Left ventricle myocardium inferior (tissue), 1 donor: ENCODE measurements around the gene PAX7. TPM values are rescaled to one million over a fixed set of nuclear protein-coding genes. Genes with fewer than 3 reads are reported as not detected.

Experiments used
- DNase-seq: peaks from one replicate; pipeline ENCODE4 v3.0.0-alpha.2; 2020
- H3K27ac ChIP-seq: fragments of 200-600 bp; replicated peaks from 2 replicates; pipeline ENCODE4 v1.8.0; 2021
- H3K27me3 ChIP-seq: fragments of 200-600 bp; 2 replicates; pipeline ENCODE4 v1.8.0; 2021; ENCODE audit warnings: low read depth
- H3K36me3 ChIP-seq: fragments of 200-600 bp; 2 replicates; pipeline ENCODE4 v1.8.0; 2021
- H3K4me1 ChIP-seq: fragments of 200-600 bp; 2 replicates; pipeline ENCODE4 v1.8.0; 2021
- H3K4me3 ChIP-seq: fragments of 200-600 bp; 2 replicates; pipeline ENCODE4 v1.8.0; 2021; ENCODE audit warnings: mild to moderate bottlenecking, moderate library complexity
- H3K9me3 ChIP-seq: fragments of 200-600 bp; replicated peaks from 2 replicates; pipeline ENCODE4 v1.8.0; 2021
- intact Hi-C: fragments of 100-400 bp; cut with micrococcal nuclease; formaldehyde crosslinking; loops from one replicate; pipeline ENCODE4 v1.11.0; 2022
- total RNA-seq: library from RNA; stranded (reverse); fragmentation: NEBNext Ultra II Directional; extraction: Animal tissue kit (Norgen Biotek cat#: 25700); gene quantifications from one replicate; pipeline ENCODE4 v1.2.1, GENCODE V29; 2021
- TF ChIP-seq, protein P1 (sequence below): fragments of 200-600 bp; IDR thresholded peaks from 2 replicates; pipeline ENCODE4 v1.8.0; 2021; ENCODE audit warnings: antibody characterized with exemption, mild to moderate bottlenecking, borderline replicate concordance
- donor health status: DM: no; HTN: yes; CAD: no; lungs with severe emphysema.

Gene PAX7
- total RNA-seq, 1 donor from 2014 or later, result not detected

DNA sequence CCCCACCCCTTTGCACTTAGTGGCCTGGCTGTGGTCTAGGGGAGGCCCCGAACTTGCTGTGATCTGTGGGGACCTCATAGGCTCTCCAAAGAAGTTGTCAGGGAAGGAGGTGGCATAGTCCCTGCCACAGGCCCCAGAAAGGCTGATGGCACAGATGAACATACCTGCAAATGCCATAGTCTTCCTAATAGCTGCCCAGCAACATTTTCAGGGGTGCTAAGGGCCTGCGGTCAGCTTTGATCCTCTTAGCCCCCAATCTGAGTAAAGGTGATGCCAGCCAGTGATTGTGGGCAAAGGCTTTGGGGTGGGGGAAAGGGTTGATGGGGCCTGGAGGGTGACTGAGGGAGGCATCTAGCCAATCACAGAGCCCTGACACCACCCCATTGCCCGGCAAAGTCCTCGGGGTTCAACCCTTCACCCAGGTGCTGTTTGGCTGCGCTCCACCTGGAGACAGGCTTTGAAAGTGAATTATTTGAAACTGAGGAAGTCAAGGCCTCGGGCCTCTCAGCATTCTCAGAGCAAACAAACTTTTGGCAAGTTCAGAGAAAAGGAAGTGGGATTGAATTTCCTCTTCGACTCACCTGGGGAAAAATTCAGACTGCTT lies 35.8 kb downstream of the PAX7 start:
- Histone ChIP-seq H3K4me1 (no peaks in the 10 kb centered on the region), H3K4me3 (no peak overlapping the region), H3K27me3 (peaks cover 100% of the 10 kb centered on the region), H3K9me3 (no peaks in the 10 kb centered on the region), H3K27ac (no peak overlapping the region), H3K36me3 (no peaks in the 10 kb centered on the region)
- intact Hi-C loops, result no loop called here
- DNase-seq, result no peak
- TF ChIP-seq, protein P1, sequence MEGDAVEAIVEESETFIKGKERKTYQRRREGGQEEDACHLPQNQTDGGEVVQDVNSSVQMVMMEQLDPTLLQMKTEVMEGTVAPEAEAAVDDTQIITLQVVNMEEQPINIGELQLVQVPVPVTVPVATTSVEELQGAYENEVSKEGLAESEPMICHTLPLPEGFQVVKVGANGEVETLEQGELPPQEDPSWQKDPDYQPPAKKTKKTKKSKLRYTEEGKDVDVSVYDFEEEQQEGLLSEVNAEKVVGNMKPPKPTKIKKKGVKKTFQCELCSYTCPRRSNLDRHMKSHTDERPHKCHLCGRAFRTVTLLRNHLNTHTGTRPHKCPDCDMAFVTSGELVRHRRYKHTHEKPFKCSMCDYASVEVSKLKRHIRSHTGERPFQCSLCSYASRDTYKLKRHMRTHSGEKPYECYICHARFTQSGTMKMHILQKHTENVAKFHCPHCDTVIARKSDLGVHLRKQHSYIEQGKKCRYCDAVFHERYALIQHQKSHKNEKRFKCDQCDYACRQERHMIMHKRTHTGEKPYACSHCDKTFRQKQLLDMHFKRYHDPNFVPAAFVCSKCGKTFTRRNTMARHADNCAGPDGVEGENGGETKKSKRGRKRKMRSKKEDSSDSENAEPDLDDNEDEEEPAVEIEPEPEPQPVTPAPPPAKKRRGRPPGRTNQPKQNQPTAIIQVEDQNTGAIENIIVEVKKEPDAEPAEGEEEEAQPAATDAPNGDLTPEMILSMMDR, result no peak

DNA sequence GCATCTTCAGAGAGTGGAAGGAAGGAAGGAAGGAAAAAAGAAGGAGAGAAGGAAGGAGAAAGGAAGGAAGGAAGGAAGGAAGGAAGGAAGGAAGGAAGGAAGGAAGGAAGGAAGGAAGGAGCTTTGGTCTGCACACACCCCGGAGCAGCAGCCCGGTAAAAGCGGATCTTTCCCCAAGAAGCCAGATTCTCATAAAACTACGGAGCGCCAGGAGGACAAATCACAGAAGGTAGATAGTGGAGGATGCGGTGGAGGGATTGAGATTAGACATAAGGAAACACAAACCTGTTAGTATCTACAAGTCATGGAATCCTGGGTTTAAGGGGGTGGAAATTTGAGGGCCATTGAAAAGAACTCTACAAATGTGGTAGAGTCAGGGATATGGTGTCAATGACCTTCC lies 36.7 kb downstream of the PAX7 start:
- peaks cover 100% of the 10 kb centered on the region for H3K27me3 ChIP-seq
- H3K27ac ChIP-seq, result no peak overlapping the region
- TF ChIP-seq, protein P1, result no peak
- no peak overlapping the region for H3K4me3 ChIP-seq
- H3K9me3 ChIP-seq, result no peaks in the 10 kb centered on the region
- no peak for DNase-seq
- H3K4me1 ChIP-seq, result no peaks in the 10 kb centered on the region
- no peaks in the 10 kb centered on the region for H3K36me3 ChIP-seq
- intact Hi-C loops, result no loop called here

GRCh38 chr1:18668046-18668445 lies 37.4 kb downstream of the PAX7 start:
- peaks cover 100% of the 10 kb centered on the region for H3K27me3 ChIP-seq
- TF ChIP-seq, protein P1, result no peak
- intact Hi-C loops, result no loop called here
- DNase-seq, result no peak
- no peak overlapping the region for H3K27ac ChIP-seq
- H3K4me1 ChIP-seq, result no peaks in the 10 kb centered on the region
- no peaks in the 10 kb centered on the region for H3K9me3 ChIP-seq
- H3K36me3 ChIP-seq, result no peaks in the 10 kb centered on the region
- no peak overlapping the region for H3K4me3 ChIP-seq

- Histone ChIP-seq H3K27me3 (peaks cover 100% of the 10 kb centered on the region), H3K4me1 (no peaks in the 10 kb centered on the region), H3K27ac (no peak overlapping the region), H3K9me3 (no peaks in the 10 kb centered on the region), H3K36me3 (no peaks in the 10 kb centered on the region), H3K4me3 (no peak overlapping the region)
- no peak for DNase-seq
- intact Hi-C loops, result no loop called here
- TF ChIP-seq, protein P1, result no peak
These were observed 38.2 kb downstream of the PAX7 start for GRCh38 chr1:18668750-18669404.

DNA sequence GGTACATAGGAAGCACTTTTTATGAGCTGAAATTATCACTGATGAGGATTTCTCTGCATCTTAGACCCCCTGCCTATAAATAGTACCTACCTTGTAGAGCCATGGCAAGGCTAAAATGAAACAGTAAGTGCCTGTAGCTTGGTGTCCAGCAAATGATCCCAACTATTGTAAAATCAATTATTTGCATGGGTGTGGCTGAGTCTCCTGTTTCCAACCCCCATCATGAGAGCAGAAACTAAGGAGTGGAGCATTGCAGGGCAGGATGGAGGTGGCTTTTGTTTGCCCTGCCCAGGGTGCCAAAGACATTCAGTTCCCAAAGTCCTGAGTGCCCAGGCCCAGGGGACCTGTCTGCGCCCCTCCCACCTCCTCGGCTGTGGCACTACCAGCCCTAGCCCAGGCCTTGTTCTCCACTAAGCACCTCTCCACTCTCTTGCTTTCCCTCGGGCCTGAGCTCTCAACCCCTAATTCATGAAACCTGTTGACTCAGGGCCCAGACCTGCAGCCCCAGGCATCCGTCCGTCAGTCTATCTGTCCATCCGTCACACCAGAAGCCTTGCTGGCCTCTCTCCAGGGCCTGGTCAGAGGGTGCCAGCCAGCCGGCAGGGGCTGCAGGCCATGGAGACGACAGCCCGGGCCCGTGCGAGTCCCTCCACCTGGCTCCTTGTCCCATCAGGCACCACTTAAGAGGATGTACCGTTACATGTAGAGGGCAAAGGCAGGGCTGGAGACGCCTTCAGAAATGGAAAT lies 39.6 kb downstream of the PAX7 start:
- Histone ChIP-seq H3K27me3 (peaks cover 100% of the 10 kb centered on the region), H3K4me1 (no peaks in the 10 kb centered on the region), H3K27ac (no peak overlapping the region), H3K36me3 (no peaks in the 10 kb centered on the region), H3K4me3 (no peak overlapping the region), H3K9me3 (no peaks in the 10 kb centered on the region)
- TF ChIP-seq, protein P1, result no peak
- no peak for DNase-seq
- intact Hi-C loops, result no loop called here
